Measurements from ENCODE around the gene STX7.

STX7 gene

GRCh38 chr6:132400555-132400882, 112.4 kb downstream of the STX7 start:
- ChIA-PET CTCF (interaction anchor here (0.6 kb wide), 1 partner anchor 353 kb away, joined by 3 read pairs; no protein-coding TSS in a partner anchor), POLR2A (no interaction called here)
- Histone ChIP-seq H3K9me3 (ENCODE audit: control extremely low read depth in 1 of 5, control insufficient read depth in 4 of 5, insufficient read depth in 2 of 5, low read depth in 1 of 5, low read length in 4 of 5) (peaks cover 0 to 6% (median 0%) of the 10 kb centered on the region in 5 experiments), H3K27me3 (replicated peaks in 2 of 5; ENCODE audit: control insufficient read depth in 4 of 5, insufficient read depth in 5 of 5, low read length in 4 of 5) (peaks cover 18 to 61% (median 35%) of the 10 kb centered on the region in 5 experiments), H3K4me3 (ENCODE audit: control insufficient read depth in 1 of 7, extremely low read depth in 1 of 7, insufficient read depth in 4 of 7, low read depth in 2 of 7, low read length in 6 of 7) (peak overlapping the region in 5 of 7 experiments; percentile 56 to 77 (median 68)), H3K36me3 (ENCODE audit: control insufficient read depth in 4 of 4, insufficient read depth in 4 of 4, low read length in 3 of 4) (no peaks in the 10 kb centered on the region), H3K27ac (ENCODE audit: insufficient read depth in 1 of 2, low read depth in 1 of 2, low read length in 2 of 2, poor library complexity in 1 of 2, severe bottlenecking in 2 of 2) (no peak overlapping the region), H3K4me1 (ENCODE audit: control extremely low read depth in 1 of 4, control insufficient read depth in 4 of 4, insufficient read depth in 4 of 4, low read length in 3 of 4) (peaks cover 0 to 16% (median 14%) of the 10 kb centered on the region in 4 experiments)
- WGBS (ENCODE audit: insufficient coverage) = 16% methylated on average over 7 of the region's 11 CpGs
- peak in 1 of 3 donors; percentile 14 for DNase-seq

GRCh38 chr6:132399376-132400074, 113.4 kb downstream of the STX7 start:
- H3K4me3 ChIP-seq (ENCODE audit: control insufficient read depth in 1 of 7, extremely low read depth in 1 of 7, insufficient read depth in 4 of 7, low read depth in 2 of 7, low read length in 6 of 7) = no peak overlapping the region
- 100% methylated on average over 1 of the region's 4 CpGs for WGBS (ENCODE audit: insufficient coverage)
- H3K36me3 ChIP-seq (ENCODE audit: control insufficient read depth in 4 of 4, insufficient read depth in 4 of 4, low read length in 3 of 4) = no peaks in the 10 kb centered on the region
- peak in 1 of 3 donors; percentile 14 for DNase-seq
- H3K9me3 ChIP-seq (ENCODE audit: control extremely low read depth in 1 of 5, control insufficient read depth in 4 of 5, insufficient read depth in 2 of 5, low read depth in 1 of 5, low read length in 4 of 5) = peaks cover 0 to 16% (median 2%) of the 10 kb centered on the region in 5 experiments
- ChIA-PET CTCF (no interaction called here), POLR2A (no interaction called here)
- no peak overlapping the region for H3K27ac ChIP-seq (ENCODE audit: insufficient read depth in 1 of 2, low read depth in 1 of 2, low read length in 2 of 2, poor library complexity in 1 of 2, severe bottlenecking in 2 of 2)
- H3K4me1 ChIP-seq (ENCODE audit: control extremely low read depth in 1 of 4, control insufficient read depth in 4 of 4, insufficient read depth in 4 of 4, low read length in 3 of 4) = peaks cover 0 to 16% (median 14%) of the 10 kb centered on the region in 4 experiments
- H3K27me3 ChIP-seq (replicated peaks in 2 of 5; ENCODE audit: control insufficient read depth in 4 of 5, insufficient read depth in 5 of 5, low read length in 4 of 5) = peaks cover 18 to 57% (median 35%) of the 10 kb centered on the region in 5 experiments
